Measurements from ENCODE around the gene FXYD7. TPM values are rescaled to one million over a fixed set of nuclear protein-coding genes. Genes with fewer than 3 reads are reported as not detected.
"Not testable (repeated sequence)": the region's sequence is repeated elsewhere in the genome, so short reads cannot be mapped to it uniquely, and the experiment has no call there.

Gene FXYD7
- total RNA-seq, 2 donors from 2014 or later, result not detected

- no peak overlapping the region for H3K27ac ChIP-seq
- no peaks in the 10 kb centered on the region for H3K9me3 ChIP-seq
- H3K4me1 ChIP-seq, result no peaks in the 10 kb centered on the region
- no peaks in the 10 kb centered on the region for H3K27me3 ChIP-seq
- no peak for DNase-seq (ENCODE audit: low spot score)
- no peaks in the 10 kb centered on the region for H3K36me3 ChIP-seq
- no peak overlapping the region for H3K4me3 ChIP-seq
- TF ChIP-seq CTCF (IDR thresholded peaks at IDR 0.05), result no peak
Observed at GRCh38 chr19:35195830-35196229, 52.8 kb downstream of the FXYD7 start.

- not testable (repeated sequence) for H3K4me3 ChIP-seq; H3K27me3 ChIP-seq; H3K36me3 ChIP-seq; H3K27ac ChIP-seq; H3K4me1 ChIP-seq; DNase-seq (ENCODE audit: low spot score); H3K9me3 ChIP-seq
Observed at GRCh38 chr19:35196861-35197260, 53.8 kb downstream of the FXYD7 start.

GRCh38 chr19:35199481-35199880, 56.4 kb downstream of the FXYD7 start:
- Histone ChIP-seq H3K9me3 (no peaks in the 10 kb centered on the region), H3K27ac (no peak overlapping the region), H3K4me1 (no peaks in the 10 kb centered on the region), H3K4me3 (no peak overlapping the region), H3K27me3 (no peaks in the 10 kb centered on the region), H3K36me3 (no peaks in the 10 kb centered on the region)
- TF ChIP-seq CTCF (IDR thresholded peaks at IDR 0.05), result no peak
- no peak for DNase-seq (ENCODE audit: low spot score)

GRCh38 chr19:35202722-35203688, 60.0 kb downstream of the FXYD7 start:
- Histone ChIP-seq H3K9me3 (no peaks in the 10 kb centered on the region), H3K4me3 (no peak overlapping the region), H3K4me1 (no peaks in the 10 kb centered on the region), H3K27me3 (no peaks in the 10 kb centered on the region), H3K36me3 (no peaks in the 10 kb centered on the region), H3K27ac (no peak overlapping the region)
- no peak for DNase-seq (ENCODE audit: low spot score)
- TF ChIP-seq CTCF (IDR thresholded peaks at IDR 0.05), result no peak

Other genes starting within 250 kb of the FXYD7 start
- 1 to 10 TPM; 1.5 to 1.7 TPM for gene ZNF30, start 216.4 kb upstream of the FXYD7 start, total RNA-seq
- gene ZNF792, start 179.0 kb upstream of the FXYD7 start, total RNA-seq, result 1 to 10 TPM; 4.4 to 5.9 TPM
- gene GRAMD1A, start 142.9 kb upstream of the FXYD7 start, total RNA-seq, result 10 to 100 TPM; 29.6 to 37.7 TPM
- 100 to 1,000 TPM in 1 of 2 donors, 10 to 100 TPM in 1; 57.3 to 119 TPM for gene SCN1B, start 112.8 kb upstream of the FXYD7 start, total RNA-seq
- 1 to 10 TPM; 2.5 to 7.2 TPM for gene HPN, start 101.5 kb upstream of the FXYD7 start, total RNA-seq
- gene FXYD3, start 27.4 kb upstream of the FXYD7 start, total RNA-seq, result 1 to 10 TPM in 1 of 2 donors, under 1 TPM in 1; 0.98 to 1.6 TPM
- gene LGI4, start 8.2 kb upstream of the FXYD7 start, total RNA-seq, result 10 to 100 TPM; 10.9 to 42.5 TPM
- gene FXYD1, start 4.4 kb upstream of the FXYD7 start, total RNA-seq, result 100 to 1,000 TPM; 166 to 175 TPM
- gene FXYD5, start 11.5 kb downstream of the FXYD7 start, total RNA-seq, result 10 to 100 TPM; 31.3 to 77.7 TPM
- gene FAM187B, start 85.5 kb downstream of the FXYD7 start, total RNA-seq, result not detected
- gene LSR, start 105.7 kb downstream of the FXYD7 start, total RNA-seq, result 10 to 100 TPM in 1 of 2 donors, 1 to 10 TPM in 1; 7.6 to 20.1 TPM
- gene USF2, start 125.7 kb downstream of the FXYD7 start, total RNA-seq, result 100 to 1,000 TPM; 130 to 180 TPM
- gene HAMP, start 139.3 kb downstream of the FXYD7 start, total RNA-seq, result 100 to 1,000 TPM in 1 of 2 donors, not detected in 1; 146 TPM
- not detected for gene MAG, start 148.9 kb downstream of the FXYD7 start, total RNA-seq
- gene CD22, start 185.9 kb downstream of the FXYD7 start, total RNA-seq, result 1 to 10 TPM in 1 of 2 donors, not detected in 1; 1.4 TPM
- not detected for gene FFAR1, start 204.6 kb downstream of the FXYD7 start, total RNA-seq
- gene FFAR3, start 215.2 kb downstream of the FXYD7 start, total RNA-seq, result not detected
- not detected for gene GPR42, start 227.8 kb downstream of the FXYD7 start, total RNA-seq